CD14-positive monocyte (primary cell): ENCODE results near the gene GAD1. TPM values are rescaled to one million over a fixed set of nuclear protein-coding genes. Genes with fewer than 3 reads are reported as not detected.

Experiments
- DNase-seq, 3 donors: peaks; one replicate each; pipeline ENCODE4 v3.0.0-alpha.2; 2011 to 2022
- H2AFZ ChIP-seq: 2 replicates; pipeline ENCODE4 v1.6.0; 2012; ENCODE audit warnings: mild to moderate bottlenecking, low read depth, low read length, inconsistent platforms; ENCODE audit not compliant: insufficient read depth, poor library complexity, severe bottlenecking
- H3K27ac ChIP-seq, 2 donors: 1 replicate in 1 of 2; 2 replicates in 1 of 2; pipeline ENCODE4 v1.5.1; 2012 to 2013; ENCODE audit warnings: low read length in 2 of 2, control low read depth in 1 of 2, inconsistent platforms in 1 of 2, low read depth in 1 of 2, mild to moderate bottlenecking in 1 of 2
- H3K27me3 ChIP-seq, 2 donors: one replicate each; pipeline versions ENCODE4 v1.6.0 to v1.6.1; 2011 to 2013; ENCODE audit warnings: low read length in 2 of 2; ENCODE audit not compliant: control insufficient read depth in 2 of 2, insufficient read depth in 2 of 2
- H3K36me3 ChIP-seq, 2 donors: replicated peaks in 1 of 2; 1 replicate in 1 of 2; 2 replicates in 1 of 2; pipeline versions ENCODE4 v1.5.1 to v1.6.1; 2012 to 2013; ENCODE audit warnings: low read length in 2 of 2, control low read depth in 1 of 2, inconsistent platforms in 1 of 2, mild to moderate bottlenecking in 1 of 2; ENCODE audit not compliant: insufficient read depth in 2 of 2, control insufficient read depth in 1 of 2
- H3K4me1 ChIP-seq, 2 donors: 1 replicate in 1 of 2; 2 replicates in 1 of 2; pipeline versions ENCODE4 v1.5.1 to v1.6.1; 2012 to 2013; ENCODE audit warnings: low read length in 2 of 2, control low read depth in 1 of 2, inconsistent platforms in 1 of 2, mild to moderate bottlenecking in 1 of 2, moderate library complexity in 1 of 2; ENCODE audit not compliant: insufficient read depth in 2 of 2, control insufficient read depth in 1 of 2
- H3K4me2 ChIP-seq: replicated peaks from 2 replicates; pipeline ENCODE3; 2012; ENCODE audit warnings: low read length, moderate library complexity, mild to moderate bottlenecking; ENCODE audit not compliant: poor library complexity, severe bottlenecking; ENCODE audit errors: extremely low read depth
- H3K4me3 ChIP-seq, 3 experiments: fragments of 200-600 bp in 1 of 3; sonication (generic) in 1 of 3; replicated peaks in 1 of 3; 1 replicate in 2 of 3; 2 replicates in 1 of 3; pipeline ENCODE4 v1.5.1; 2011 to 2013; ENCODE audit warnings: low read length in 3 of 3, mild to moderate bottlenecking in 3 of 3, control low read depth in 2 of 3, low read depth in 2 of 3, inconsistent platforms in 1 of 3, moderate library complexity in 1 of 3
- H3K79me2 ChIP-seq: 2 replicates; pipeline ENCODE4 v1.6.0; 2012; ENCODE audit warnings: mild to moderate bottlenecking, control low read depth, inconsistent platforms, low read length, moderate library complexity; ENCODE audit not compliant: insufficient read depth
- H3K9ac ChIP-seq: 2 replicates; pipeline ENCODE4 v1.6.0; 2017; ENCODE audit warnings: low read length, mild to moderate bottlenecking; ENCODE audit not compliant: insufficient read depth, poor library complexity, severe bottlenecking
- H3K9me3 ChIP-seq, 2 donors: replicated peaks in 1 of 2; 1 replicate in 1 of 2; 2 replicates in 1 of 2; pipeline versions ENCODE4 v1.5.1 to v1.6.1; 2012 to 2013; ENCODE audit warnings: low read length in 2 of 2, control low read depth in 1 of 2; ENCODE audit not compliant: control insufficient read depth in 1 of 2, insufficient read depth in 1 of 2
- H4K20me1 ChIP-seq: 2 replicates; pipeline ENCODE4 v1.6.0; 2012; ENCODE audit warnings: mild to moderate bottlenecking, low read length, control low read depth, moderate library complexity; ENCODE audit not compliant: insufficient read depth
- H3K27ac Mint-ChIP-seq, 7 donors: one replicate each; pipeline ENCODE4 v1.8.0; 2020; ENCODE audit warnings: mild to moderate bottlenecking in 7 of 7, mixed read lengths in 7 of 7, moderate library complexity in 6 of 7, inconsistent platforms in 2 of 7
- H3K27me3 Mint-ChIP-seq, 3 donors: one replicate each; pipeline ENCODE4 v1.8.0; 2021 to 2022; ENCODE audit warnings: low read depth in 3 of 3, mild to moderate bottlenecking in 3 of 3, mixed read lengths in 3 of 3, moderate library complexity in 3 of 3, inconsistent platforms in 1 of 3
- H3K36me3 Mint-ChIP-seq, 2 donors: one replicate each; pipeline ENCODE4 v1.8.0; 2020; ENCODE audit warnings: mixed read lengths in 2 of 2, inconsistent platforms in 1 of 2, mild to moderate bottlenecking in 1 of 2
- H3K4me1 Mint-ChIP-seq: one replicate; pipeline ENCODE4 v1.8.0; 2020; ENCODE audit warnings: mild to moderate bottlenecking, mixed read lengths
- H3K4me3 Mint-ChIP-seq, 2 donors: one replicate each; pipeline ENCODE4 v1.8.0; 2020; ENCODE audit warnings: mild to moderate bottlenecking in 2 of 2, mixed read lengths in 2 of 2, moderate library complexity in 1 of 2
- H3K9me3 Mint-ChIP-seq, 7 donors: one replicate each; pipeline ENCODE4 v1.8.0; 2020 to 2022; ENCODE audit warnings: mixed read lengths in 7 of 7, mild to moderate bottlenecking in 6 of 7, moderate library complexity in 6 of 7, inconsistent platforms in 2 of 7
- WGBS: methylation state at CpG from one replicate; pipeline ENCODE4 v1.1.5; 2013; ENCODE audit warnings: missing lambda C conversion rate; ENCODE audit not compliant: insufficient coverage; 5-methylcytosine and 5-hydroxymethylcytosine counted together
- intact Hi-C, 2 donors: fragments of 100-400 bp; cut with micrococcal nuclease; formaldehyde crosslinking; loops; one replicate each; pipeline versions ENCODE4 v1.15.0 to v1.15.1; 2023
- polyA plus RNA-seq, 3 donors: library from polyadenylated mRNA; depleted of rRNA in 1 of 3; unstranded in 2 of 3; stranded (reverse) in 1 of 3; fragments of 300-500 nt in 2 of 3; fragments of >200 nt in 1 of 3; fragmentation: Illumina TruSeq in 2 of 3; gene quantifications; 1 replicate in 2 of 3; 2 replicates in 1 of 3; pipeline ENCODE4 v1.2.3, GENCODE V29; 2012 to 2021
- TF ChIP-seq, protein P1 (sequence below): fragments of 200-600 bp; IDR thresholded peaks from one replicate; pipeline ENCODE4 v1.8.0; 2022; ENCODE audit warnings: antibody characterized with exemption, mild to moderate bottlenecking

Gene GAD1
- polyA plus RNA-seq, 3 donors = 0.08 TPM; not detected in 2

DNA sequence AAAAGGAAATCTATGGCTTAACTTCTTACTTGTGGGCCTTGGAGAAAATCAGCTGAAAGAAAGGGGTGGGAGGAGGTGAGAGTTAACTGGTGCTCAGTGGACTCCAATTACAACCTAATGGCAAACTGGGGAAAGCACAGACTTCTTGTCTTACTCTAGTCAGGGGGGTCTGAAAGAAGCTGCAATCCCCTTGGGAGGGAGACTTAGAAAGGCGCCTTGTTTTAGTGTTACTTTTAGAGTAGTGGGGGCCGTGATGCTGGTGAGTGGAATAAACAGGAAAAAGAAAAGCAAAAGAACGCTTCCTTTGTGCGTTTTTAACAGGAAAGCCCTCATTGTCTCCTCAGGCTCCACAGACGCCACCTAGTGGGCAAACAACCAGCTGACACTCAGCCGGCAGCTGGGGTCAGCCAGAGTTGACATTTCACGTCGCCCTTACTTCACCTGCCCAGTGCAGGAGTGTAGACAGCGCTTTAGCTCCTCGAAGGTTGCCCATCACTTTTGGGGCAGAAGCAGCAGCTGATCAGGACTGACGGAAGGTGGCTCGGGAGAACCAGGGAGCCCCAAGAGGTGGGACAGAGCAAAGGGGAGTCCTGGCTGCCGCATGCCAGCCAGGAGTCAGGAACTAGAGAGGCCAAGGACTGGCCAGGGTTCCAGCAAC, 56.5 kb downstream of the GAD1 start:
- Histone ChIP-seq H3K79me2 (no peaks in the 10 kb centered on the region), H3K36me3 (no peaks in the 10 kb centered on the region), H3K4me1 (peaks cover 0 to 3% of the 10 kb centered on the region in 2 donors), H3K4me2 (peak overlapping the region; percentile 49), H4K20me1 (no peaks in the 10 kb centered on the region), H3K9me3 (no peaks in the 10 kb centered on the region), H3K4me3 (peak overlapping the region in 1 of 3 experiments; percentile 29), H2AFZ (peak overlapping the region; percentile 71), H3K27me3 (no peaks in the 10 kb centered on the region), H3K9ac (no peak overlapping the region), H3K27ac (no peak overlapping the region)
- TF ChIP-seq, protein P1, sequence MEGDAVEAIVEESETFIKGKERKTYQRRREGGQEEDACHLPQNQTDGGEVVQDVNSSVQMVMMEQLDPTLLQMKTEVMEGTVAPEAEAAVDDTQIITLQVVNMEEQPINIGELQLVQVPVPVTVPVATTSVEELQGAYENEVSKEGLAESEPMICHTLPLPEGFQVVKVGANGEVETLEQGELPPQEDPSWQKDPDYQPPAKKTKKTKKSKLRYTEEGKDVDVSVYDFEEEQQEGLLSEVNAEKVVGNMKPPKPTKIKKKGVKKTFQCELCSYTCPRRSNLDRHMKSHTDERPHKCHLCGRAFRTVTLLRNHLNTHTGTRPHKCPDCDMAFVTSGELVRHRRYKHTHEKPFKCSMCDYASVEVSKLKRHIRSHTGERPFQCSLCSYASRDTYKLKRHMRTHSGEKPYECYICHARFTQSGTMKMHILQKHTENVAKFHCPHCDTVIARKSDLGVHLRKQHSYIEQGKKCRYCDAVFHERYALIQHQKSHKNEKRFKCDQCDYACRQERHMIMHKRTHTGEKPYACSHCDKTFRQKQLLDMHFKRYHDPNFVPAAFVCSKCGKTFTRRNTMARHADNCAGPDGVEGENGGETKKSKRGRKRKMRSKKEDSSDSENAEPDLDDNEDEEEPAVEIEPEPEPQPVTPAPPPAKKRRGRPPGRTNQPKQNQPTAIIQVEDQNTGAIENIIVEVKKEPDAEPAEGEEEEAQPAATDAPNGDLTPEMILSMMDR = peak; percentile 95
- no peaks in the 10 kb centered on the region for H3K9me3 Mint-ChIP-seq
- intact Hi-C loops = no loop called here
- DNase-seq = peak; percentile 33 to 47 (median 42)
- no peaks in the 10 kb centered on the region for H3K36me3 Mint-ChIP-seq
- peak overlapping the region; percentile 71 to 89 for H3K4me3 Mint-ChIP-seq
- peaks cover 0 to 2% (median 0%) of the 10 kb centered on the region in 3 donors for H3K27me3 Mint-ChIP-seq
- WGBS = 3% methylated on average over 9 of the region's 13 CpGs
- H3K27ac Mint-ChIP-seq = peak overlapping the region in 1 of 7 donors; percentile 85
- peaks cover 11% of the 10 kb centered on the region for H3K4me1 Mint-ChIP-seq

DNA sequence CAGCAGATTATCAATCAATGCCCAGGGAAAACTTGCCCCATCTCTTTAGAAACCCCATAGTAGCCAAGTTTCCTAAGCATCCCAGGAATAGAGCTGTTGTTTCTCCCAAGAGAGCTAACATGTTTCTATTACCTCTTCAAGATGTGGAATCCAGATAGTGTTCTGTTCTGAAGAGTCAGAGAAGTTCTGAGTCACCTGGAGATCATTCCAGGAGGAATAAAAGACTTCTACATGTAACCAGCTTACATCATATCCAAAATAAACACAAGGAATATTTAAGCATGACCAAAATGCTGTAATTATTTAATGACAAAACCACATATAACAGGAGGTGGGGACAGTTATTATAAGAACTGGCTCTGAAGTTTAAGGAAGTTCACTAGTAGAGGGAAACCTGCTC, 61.4 kb downstream of the GAD1 start:
- Histone ChIP-seq H3K4me3 (peak overlapping the region in 1 of 3 experiments; percentile 36), H4K20me1 (no peaks in the 10 kb centered on the region), H3K27ac (no peak overlapping the region), H2AFZ (peak overlapping the region; percentile 63), H3K9me3 (no peaks in the 10 kb centered on the region), H3K27me3 (no peaks in the 10 kb centered on the region), H3K4me1 (peaks cover 0 to 2% of the 10 kb centered on the region in 2 donors), H3K36me3 (no peaks in the 10 kb centered on the region), H3K9ac (no peak overlapping the region), H3K79me2 (no peaks in the 10 kb centered on the region), H3K4me2 (peak overlapping the region; percentile 55)
- TF ChIP-seq, protein P1 = no peak
- peaks cover 0 to 2% (median 0%) of the 10 kb centered on the region in 7 donors for H3K9me3 Mint-ChIP-seq
- intact Hi-C loops = no loop called here
- H3K27ac Mint-ChIP-seq = no peak overlapping the region
- H3K4me1 Mint-ChIP-seq = peaks cover 12% of the 10 kb centered on the region
- H3K36me3 Mint-ChIP-seq = no peaks in the 10 kb centered on the region
- no peak for DNase-seq
- H3K27me3 Mint-ChIP-seq = peaks cover 1 to 4% (median 2%) of the 10 kb centered on the region in 3 donors
- H3K4me3 Mint-ChIP-seq = peak overlapping the region in 1 of 2 donors; percentile 37
